ENCODE results near the gene BCL6.

DNA sequence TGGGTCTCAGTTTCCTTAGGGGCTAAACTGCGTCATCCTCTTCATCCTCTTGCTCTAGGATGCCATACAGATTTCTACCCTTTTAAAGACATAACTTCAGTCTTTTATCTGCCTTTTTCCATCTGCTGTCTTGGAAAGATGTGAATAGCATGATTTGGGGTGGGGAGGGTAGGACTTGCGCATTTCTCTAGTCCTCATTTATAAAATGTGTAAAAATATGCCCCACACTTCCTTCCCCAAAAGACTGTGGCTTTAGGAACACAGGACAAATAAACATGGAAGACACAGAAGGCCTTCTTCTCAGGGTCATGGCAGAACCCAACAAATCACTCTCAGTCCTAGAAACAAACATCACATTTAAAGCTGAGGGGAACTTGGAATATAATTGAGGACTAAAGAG, 48.4 kb upstream of the BCL6 start:
- TF ChIP-seq, protein P1, sequence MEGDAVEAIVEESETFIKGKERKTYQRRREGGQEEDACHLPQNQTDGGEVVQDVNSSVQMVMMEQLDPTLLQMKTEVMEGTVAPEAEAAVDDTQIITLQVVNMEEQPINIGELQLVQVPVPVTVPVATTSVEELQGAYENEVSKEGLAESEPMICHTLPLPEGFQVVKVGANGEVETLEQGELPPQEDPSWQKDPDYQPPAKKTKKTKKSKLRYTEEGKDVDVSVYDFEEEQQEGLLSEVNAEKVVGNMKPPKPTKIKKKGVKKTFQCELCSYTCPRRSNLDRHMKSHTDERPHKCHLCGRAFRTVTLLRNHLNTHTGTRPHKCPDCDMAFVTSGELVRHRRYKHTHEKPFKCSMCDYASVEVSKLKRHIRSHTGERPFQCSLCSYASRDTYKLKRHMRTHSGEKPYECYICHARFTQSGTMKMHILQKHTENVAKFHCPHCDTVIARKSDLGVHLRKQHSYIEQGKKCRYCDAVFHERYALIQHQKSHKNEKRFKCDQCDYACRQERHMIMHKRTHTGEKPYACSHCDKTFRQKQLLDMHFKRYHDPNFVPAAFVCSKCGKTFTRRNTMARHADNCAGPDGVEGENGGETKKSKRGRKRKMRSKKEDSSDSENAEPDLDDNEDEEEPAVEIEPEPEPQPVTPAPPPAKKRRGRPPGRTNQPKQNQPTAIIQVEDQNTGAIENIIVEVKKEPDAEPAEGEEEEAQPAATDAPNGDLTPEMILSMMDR (IDR thresholded peaks at IDR 0.05) = no peak
- TF ChIP-seq POLR2A (IDR thresholded peaks at IDR 0.05) = no peak
